GM23248 (cell line): Measurements from ENCODE around the gene LCN9. TPM values are rescaled to one million over a fixed set of nuclear protein-coding genes. Genes with fewer than 3 reads are reported as not detected.

ENCODE experiments used
- DNase-seq: peaks from one replicate; pipeline ENCODE4 v3.0.0-alpha.2; 2015
- H2AFZ ChIP-seq: fragments of 200-600 bp; sonication (generic); 2 replicates; pipeline ENCODE4 v1.6.1; 2016; ENCODE audit warnings: antibody characterized with exemption
- H3F3A ChIP-seq: fragments of 200-600 bp; sonication (generic); 2 replicates; pipeline ENCODE4 v1.6.1; 2016; ENCODE audit warnings: mild to moderate bottlenecking, antibody characterized with exemption, mixed run types; ENCODE audit not compliant: insufficient read depth
- H3K27ac ChIP-seq: fragments of 200-600 bp; sonication (generic); 2 replicates; pipeline ENCODE4 v1.5.1; 2016; ENCODE audit warnings: mild to moderate bottlenecking
- H3K27me3 ChIP-seq: fragments of 200-600 bp; sonication (generic); replicated peaks from 2 replicates; pipeline ENCODE4 v1.6.1; 2016; ENCODE audit warnings: mild to moderate bottlenecking; ENCODE audit not compliant: insufficient read depth
- H3K36me3 ChIP-seq: fragments of 200-600 bp; sonication (generic); 2 replicates; pipeline ENCODE4 v1.6.1; 2016; ENCODE audit warnings: low read depth, mild to moderate bottlenecking
- H3K4me1 ChIP-seq: fragments of 200-600 bp; sonication (generic); 2 replicates; pipeline ENCODE4 v1.6.1; 2016; ENCODE audit warnings: mild to moderate bottlenecking; ENCODE audit not compliant: insufficient read depth
- H3K4me2 ChIP-seq: fragments of 200-600 bp; sonication (generic); one replicate; pipeline ENCODE4 v1.6.1; 2016; ENCODE audit warnings: mild to moderate bottlenecking; ENCODE audit not compliant: unreplicated experiment
- H3K4me3 ChIP-seq: fragments of 200-600 bp; sonication (generic); 2 replicates; pipeline ENCODE4 v1.5.1; 2016; ENCODE audit warnings: mild to moderate bottlenecking
- H3K79me2 ChIP-seq: fragments of 200-600 bp; sonication (generic); 2 replicates; pipeline ENCODE4 v1.6.1; 2016; ENCODE audit warnings: mild to moderate bottlenecking; ENCODE audit not compliant: insufficient read depth
- H3K9ac ChIP-seq: fragments of 200-600 bp; sonication (generic); 2 replicates; pipeline ENCODE4 v1.6.1; 2016; ENCODE audit warnings: mild to moderate bottlenecking
- H3K9me2 ChIP-seq: fragments of 200-600 bp; sonication (generic); 2 replicates; pipeline ENCODE4 v1.6.1; 2016; ENCODE audit warnings: mixed run types, mild to moderate bottlenecking, moderate library complexity; ENCODE audit not compliant: insufficient read depth
- H3K9me3 ChIP-seq: fragments of 200-600 bp; sonication (generic); one replicate; pipeline ENCODE4 v1.6.1; 2017; ENCODE audit warnings: low read depth
- H4K20me1 ChIP-seq: fragments of 200-600 bp; sonication (generic); 2 replicates; pipeline ENCODE4 v1.6.0; 2016; ENCODE audit not compliant: insufficient read depth
- EZH2 ChIP-seq: fragments of 200-600 bp; sonication (generic); IDR thresholded peaks from 2 replicates; pipeline ENCODE4 v1.6.1; 2018; ENCODE audit warnings: antibody characterized with exemption, mild to moderate bottlenecking; ENCODE audit not compliant: insufficient read depth, poor library complexity, severe bottlenecking
- EZH2phosphoT487 ChIP-seq: fragments of 200-600 bp; sonication (generic); IDR thresholded peaks from 2 replicates; pipeline ENCODE4 v1.6.1; 2018; ENCODE audit warnings: antibody characterized with exemption, moderate library complexity, mild to moderate bottlenecking, low read depth; ENCODE audit not compliant: insufficient read depth
- WGBS, 2 experiments: methylation state at CpG; one replicate each; pipeline ENCODE4 v1.1.6; 2015 to 2017; ENCODE audit warnings: low lambda C conversion rate in 2 of 2, low coverage in 1 of 2; ENCODE audit errors: missing lambda C conversion rate in 2 of 2; 5-methylcytosine and 5-hydroxymethylcytosine counted together
- in situ Hi-C: fragments of 300-500 bp; cut with MboI; formaldehyde crosslinking; loops from 2 replicates; pipeline ENCODE4 v1.15.0; 2020
- polyA plus RNA-seq: library from polyadenylated mRNA; unstranded; fragments of >200 nt; fragmentation: Nextera tagmentation; extraction: Ambion mirVana; gene quantifications from 2 replicates; pipeline ENCODE4 v1.2.1, GENCODE V29; 2016
- total RNA-seq: library from RNA; depleted of rRNA; stranded (reverse); fragments of >200 nt; shearing (Covaris generic); gene quantifications from 2 replicates; pipeline ENCODE4 v1.2.3, GENCODE V29; 2014

LCN9 gene
- total and polyA plus RNA-seq, 2 experiments from 2014 or later = not detected

DNA sequence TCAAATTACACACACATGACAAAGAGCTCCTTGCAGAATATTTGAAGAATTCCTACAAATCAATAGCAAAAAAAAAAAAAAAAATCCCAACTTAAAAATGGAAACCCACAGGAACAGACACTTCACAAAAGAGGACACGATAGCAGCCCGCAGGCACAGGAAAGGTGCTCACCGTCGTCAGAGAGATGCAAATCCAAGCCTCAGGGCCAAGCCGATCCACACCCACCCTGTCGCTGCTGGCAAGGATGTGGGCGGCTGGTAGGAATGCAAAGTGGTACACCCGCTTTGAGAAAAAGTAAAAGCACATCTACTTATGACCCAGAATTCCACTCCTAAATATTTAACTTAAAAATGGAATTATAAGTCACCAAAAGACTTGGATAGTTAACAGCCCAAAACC, 10.8 kb downstream of the LCN9 start:
- WGBS, 2 experiments = 73% methylated on average over 8 of the region's 8 CpGs
- H3K36me3 ChIP-seq = no peaks in the 10 kb centered on the region
- H3K9me2 ChIP-seq = no peaks in the 10 kb centered on the region
- TF ChIP-seq EZH2phosphoT487 (no peak), EZH2 (no peak)
- no peaks in the 10 kb centered on the region for H3K4me1 ChIP-seq
- no peak overlapping the region for H3K9ac ChIP-seq
- H3K4me2 ChIP-seq = no peak overlapping the region
- no peaks in the 10 kb centered on the region for H3K9me3 ChIP-seq
- in situ Hi-C loops = no loop called here
- DNase-seq = no peak
- H3K79me2 ChIP-seq = no peaks in the 10 kb centered on the region
- H3K27ac ChIP-seq = no peak overlapping the region
- no peak overlapping the region for H2AFZ ChIP-seq
- H3F3A ChIP-seq = no peaks in the 10 kb centered on the region
- peaks cover 7% of the 10 kb centered on the region; the same call in 1 of the 2 replicates for H3K27me3 ChIP-seq
- H4K20me1 ChIP-seq = no peaks in the 10 kb centered on the region
- no peak overlapping the region for H3K4me3 ChIP-seq

DNA sequence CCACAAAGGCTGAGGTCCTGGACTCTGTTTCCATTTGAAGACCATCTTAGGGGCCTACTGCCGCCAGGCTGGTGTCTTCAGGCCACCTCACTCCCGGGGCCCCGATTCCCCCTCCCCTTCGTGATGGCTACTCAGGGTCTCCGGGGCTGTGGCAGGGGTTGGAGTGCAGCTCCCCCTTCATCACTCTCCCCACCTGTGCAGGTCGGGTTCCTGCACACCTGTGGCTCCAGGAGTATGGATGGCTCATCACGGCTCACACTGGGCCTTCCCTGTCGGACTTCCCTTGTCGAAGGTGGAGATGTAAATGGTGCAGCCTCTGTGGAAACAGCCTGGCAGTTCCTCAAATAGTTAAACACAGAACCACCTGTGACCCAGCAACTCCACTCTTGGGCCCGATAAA, 11.9 kb downstream of the LCN9 start:
- DNase-seq = no peak
- no peaks in the 10 kb centered on the region for H3K36me3 ChIP-seq
- H3K79me2 ChIP-seq = no peaks in the 10 kb centered on the region
- H3K9me3 ChIP-seq = no peaks in the 10 kb centered on the region
- in situ Hi-C loops = no loop called here
- no peaks in the 10 kb centered on the region for H3K9me2 ChIP-seq
- H3K4me2 ChIP-seq = no peak overlapping the region
- no peak overlapping the region for H3K27ac ChIP-seq
- H3K4me3 ChIP-seq = no peak overlapping the region
- no peaks in the 10 kb centered on the region for H3F3A ChIP-seq
- no peak for TF ChIP-seq EZH2phosphoT487
- TF ChIP-seq EZH2 = no peak
- H3K27me3 ChIP-seq = peaks cover 7% of the 10 kb centered on the region; the same call in 1 of the 2 replicates
- no peak overlapping the region for H2AFZ ChIP-seq
- WGBS, 2 experiments = 38 to 39% methylated on average over 10 of the region's 10 CpGs
- no peaks in the 10 kb centered on the region for H4K20me1 ChIP-seq
- no peak overlapping the region for H3K9ac ChIP-seq
- H3K4me1 ChIP-seq = no peaks in the 10 kb centered on the region

GRCh38 chr9:135676891-135677290, 13.8 kb downstream of the LCN9 start:
- peaks cover 6% of the 10 kb centered on the region; the same call in 1 of the 2 replicates for H3K27me3 ChIP-seq
- 66 to 67% methylated on average over 13 of the region's 13 CpGs for WGBS, 2 experiments
- TF ChIP-seq EZH2 (no peak), EZH2phosphoT487 (no peak)

DNA sequence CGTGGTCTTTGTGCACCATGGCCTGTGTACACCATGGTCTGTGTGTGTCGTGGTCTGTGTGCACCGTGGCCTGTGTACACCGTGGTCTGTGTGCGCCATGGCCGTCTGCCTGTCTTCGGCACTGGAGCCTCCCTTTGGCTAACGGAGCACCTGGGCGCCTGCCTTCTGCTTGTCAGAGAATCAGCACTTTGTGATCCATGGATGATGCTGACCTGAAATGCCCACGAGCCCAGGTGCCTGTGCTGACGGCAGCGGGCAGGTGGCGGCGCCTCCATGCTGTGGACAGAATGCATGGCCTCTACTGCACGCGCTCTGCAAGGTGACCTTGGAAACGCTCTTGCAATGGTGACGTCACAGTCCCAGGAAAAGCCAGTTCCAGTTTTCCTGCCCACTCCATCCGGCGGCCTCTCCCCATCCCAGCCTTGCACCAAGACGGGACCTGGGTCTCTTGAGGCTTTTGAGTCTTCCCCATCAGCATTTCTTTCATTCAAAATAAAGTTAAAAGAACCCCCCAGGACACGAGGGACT, 14.6 kb downstream of the LCN9 start:
- Histone ChIP-seq H3K27ac (no peak overlapping the region), H3K9me3 (no peaks in the 10 kb centered on the region), H3K27me3 (no peaks in the 10 kb centered on the region; the same call in 1 of the 2 replicates), H3K4me1 (no peaks in the 10 kb centered on the region), H3K4me2 (no peak overlapping the region), H3K9ac (no peak overlapping the region), H3K79me2 (no peaks in the 10 kb centered on the region), H2AFZ (no peak overlapping the region), H3K4me3 (no peak overlapping the region), H4K20me1 (no peaks in the 10 kb centered on the region), H3K9me2 (no peaks in the 10 kb centered on the region), H3K36me3 (no peaks in the 10 kb centered on the region), H3F3A (no peaks in the 10 kb centered on the region)
- no peak for TF ChIP-seq EZH2
- TF ChIP-seq EZH2phosphoT487 = no peak
- in situ Hi-C loops = no loop called here
- WGBS, 2 experiments = 74 to 80% methylated on average over 22 of the region's 22 CpGs
- no peak for DNase-seq

More at GRCh38 chr9:135676891-135677290, 13.8 kb downstream of the LCN9 start:
- Histone ChIP-seq H3F3A (no peaks in the 10 kb centered on the region), H3K4me1 (no peaks in the 10 kb centered on the region), H3K36me3 (no peaks in the 10 kb centered on the region), H3K4me2 (no peak overlapping the region), H4K20me1 (no peaks in the 10 kb centered on the region), H3K9me2 (no peaks in the 10 kb centered on the region), H3K79me2 (no peaks in the 10 kb centered on the region), H3K4me3 (no peak overlapping the region), H3K9me3 (no peaks in the 10 kb centered on the region), H2AFZ (no peak overlapping the region), H3K9ac (no peak overlapping the region), H3K27ac (no peak overlapping the region)
- in situ Hi-C loops = no loop called here
- no peak for DNase-seq

DNA sequence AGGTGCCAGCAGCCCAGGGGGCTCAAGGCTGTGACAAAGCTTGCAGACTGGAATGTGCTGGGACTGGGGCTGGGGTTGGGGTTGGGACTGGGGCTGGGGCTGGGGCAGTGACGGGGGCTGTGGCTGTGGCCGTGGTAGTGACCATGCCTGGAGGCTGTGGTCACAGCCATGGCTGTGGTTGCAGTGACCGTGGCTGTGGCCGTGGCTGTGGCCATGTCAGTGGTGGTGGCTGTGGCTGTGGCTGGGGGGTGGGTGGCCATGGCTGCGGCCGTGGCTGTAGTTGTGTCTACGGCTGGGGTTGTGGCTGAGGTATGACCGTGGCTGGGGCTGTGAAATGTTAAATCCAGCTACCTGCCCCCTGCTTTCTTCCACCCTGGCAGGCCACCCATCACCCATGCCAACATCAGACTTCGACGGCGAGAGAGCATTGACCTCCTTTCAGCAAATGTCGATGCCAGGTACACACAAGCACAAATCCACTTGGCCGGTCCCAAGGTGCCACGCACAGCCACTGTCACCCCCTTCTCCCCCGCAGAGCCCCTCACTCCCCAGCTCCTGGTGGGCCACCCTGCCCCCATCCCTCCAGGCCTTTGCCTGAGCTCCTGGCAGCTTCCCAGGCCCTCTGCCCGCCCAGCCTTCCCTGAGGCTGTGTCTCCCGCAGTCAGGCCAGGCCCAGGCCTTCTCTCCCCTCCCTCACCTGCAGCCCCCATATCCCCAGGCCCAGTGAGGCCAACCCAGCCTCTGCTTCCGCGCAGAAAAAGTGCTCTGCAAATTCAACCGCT, 15.3 kb downstream of the LCN9 start:
- no peak for DNase-seq
- Histone ChIP-seq H3K9me3 (no peaks in the 10 kb centered on the region), H3K4me1 (no peaks in the 10 kb centered on the region), H3K9me2 (no peaks in the 10 kb centered on the region), H3K36me3 (no peaks in the 10 kb centered on the region), H3F3A (no peaks in the 10 kb centered on the region), H3K27me3 (no peaks in the 10 kb centered on the region), H3K4me2 (no peak overlapping the region), H4K20me1 (no peaks in the 10 kb centered on the region), H3K79me2 (no peaks in the 10 kb centered on the region), H2AFZ (no peak overlapping the region), H3K4me3 (no peak overlapping the region), H3K27ac (no peak overlapping the region), H3K9ac (no peak overlapping the region)
- no peak for TF ChIP-seq EZH2
- TF ChIP-seq EZH2phosphoT487 = no peak
- in situ Hi-C loops = no loop called here
- 71 to 74% methylated on average over 12 to 20 of the region's 20 CpGs for WGBS, 2 experiments
